GM12875 (cell line): ENCODE results near the gene ESYT2.
A peak's percentile ranks its signal among the peaks of the same experiment; 100 is the strongest.

Experiments used
- H3K4me3 ChIP-seq: one replicate; pipeline ENCODE4 v1.5.1; 2011; ENCODE audit warnings: low read depth, low read length, control low read depth
- TF ChIP-seq, protein P1 (sequence below): IDR thresholded peaks from 2 replicates; pipeline ENCODE4 v1.5.1; 2011; ENCODE audit warnings: low read depth, mild to moderate bottlenecking, control low read depth, inconsistent platforms, low read length, moderate library complexity, borderline replicate concordance; ENCODE audit not compliant: insufficient read depth

ESYT2 gene

DNA sequence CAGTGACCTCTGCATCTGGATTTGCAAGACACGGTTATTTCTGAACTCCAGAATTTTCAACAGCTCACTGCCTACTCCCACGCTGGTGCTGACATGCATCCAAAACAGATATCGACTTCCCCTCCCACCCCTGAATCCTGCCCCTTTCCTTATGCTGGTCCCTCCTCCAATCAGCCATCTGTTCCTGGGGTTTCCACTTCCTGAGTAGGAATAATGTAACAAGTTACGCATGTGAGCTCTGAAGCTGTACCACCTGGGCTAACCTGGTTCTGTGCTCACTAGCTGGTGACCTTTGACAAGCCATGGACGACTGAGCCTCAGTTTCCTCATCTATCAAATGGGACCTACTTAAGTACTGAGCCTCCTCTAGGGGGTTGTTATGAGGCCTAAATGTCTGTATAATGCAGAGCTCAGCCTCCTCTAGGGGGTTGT lies 123.0 kb downstream of the ESYT2 start:
- no peak overlapping the region for H3K4me3 ChIP-seq
- TF ChIP-seq, protein P1, sequence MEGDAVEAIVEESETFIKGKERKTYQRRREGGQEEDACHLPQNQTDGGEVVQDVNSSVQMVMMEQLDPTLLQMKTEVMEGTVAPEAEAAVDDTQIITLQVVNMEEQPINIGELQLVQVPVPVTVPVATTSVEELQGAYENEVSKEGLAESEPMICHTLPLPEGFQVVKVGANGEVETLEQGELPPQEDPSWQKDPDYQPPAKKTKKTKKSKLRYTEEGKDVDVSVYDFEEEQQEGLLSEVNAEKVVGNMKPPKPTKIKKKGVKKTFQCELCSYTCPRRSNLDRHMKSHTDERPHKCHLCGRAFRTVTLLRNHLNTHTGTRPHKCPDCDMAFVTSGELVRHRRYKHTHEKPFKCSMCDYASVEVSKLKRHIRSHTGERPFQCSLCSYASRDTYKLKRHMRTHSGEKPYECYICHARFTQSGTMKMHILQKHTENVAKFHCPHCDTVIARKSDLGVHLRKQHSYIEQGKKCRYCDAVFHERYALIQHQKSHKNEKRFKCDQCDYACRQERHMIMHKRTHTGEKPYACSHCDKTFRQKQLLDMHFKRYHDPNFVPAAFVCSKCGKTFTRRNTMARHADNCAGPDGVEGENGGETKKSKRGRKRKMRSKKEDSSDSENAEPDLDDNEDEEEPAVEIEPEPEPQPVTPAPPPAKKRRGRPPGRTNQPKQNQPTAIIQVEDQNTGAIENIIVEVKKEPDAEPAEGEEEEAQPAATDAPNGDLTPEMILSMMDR, result no peak

DNA sequence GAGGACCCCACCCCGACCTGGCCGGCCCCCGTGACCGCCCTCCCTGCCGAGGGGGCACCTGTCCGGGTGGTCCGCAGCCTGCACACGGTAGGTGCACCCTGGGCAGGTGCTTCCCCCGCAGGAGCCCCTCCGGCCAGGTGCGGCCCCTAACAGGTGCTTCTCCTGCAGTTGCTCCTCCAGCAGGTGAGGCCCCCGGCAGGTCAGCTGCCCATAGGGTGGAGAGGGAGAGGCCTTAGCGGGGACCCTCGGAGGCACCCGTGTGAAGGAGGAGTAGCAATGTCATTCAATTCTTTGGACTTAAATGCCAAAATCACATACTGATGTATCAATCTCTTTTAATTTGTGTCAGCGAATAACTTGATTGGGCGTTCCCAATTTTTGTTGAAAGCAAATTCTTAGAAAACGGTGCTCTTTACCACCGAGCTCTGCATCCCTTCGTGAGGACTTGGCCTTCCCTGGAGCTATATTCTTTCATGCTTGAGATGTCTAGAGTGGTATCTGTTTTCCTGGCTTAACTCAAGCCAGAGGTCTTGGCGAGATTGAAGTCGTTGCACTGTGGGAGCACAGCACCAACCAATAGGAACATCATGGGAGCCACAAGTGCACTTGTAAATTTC lies 124.0 kb downstream of the ESYT2 start:
- H3K4me3 ChIP-seq, result peak overlapping the region; percentile 100
- TF ChIP-seq, protein P1, result no peak

DNA sequence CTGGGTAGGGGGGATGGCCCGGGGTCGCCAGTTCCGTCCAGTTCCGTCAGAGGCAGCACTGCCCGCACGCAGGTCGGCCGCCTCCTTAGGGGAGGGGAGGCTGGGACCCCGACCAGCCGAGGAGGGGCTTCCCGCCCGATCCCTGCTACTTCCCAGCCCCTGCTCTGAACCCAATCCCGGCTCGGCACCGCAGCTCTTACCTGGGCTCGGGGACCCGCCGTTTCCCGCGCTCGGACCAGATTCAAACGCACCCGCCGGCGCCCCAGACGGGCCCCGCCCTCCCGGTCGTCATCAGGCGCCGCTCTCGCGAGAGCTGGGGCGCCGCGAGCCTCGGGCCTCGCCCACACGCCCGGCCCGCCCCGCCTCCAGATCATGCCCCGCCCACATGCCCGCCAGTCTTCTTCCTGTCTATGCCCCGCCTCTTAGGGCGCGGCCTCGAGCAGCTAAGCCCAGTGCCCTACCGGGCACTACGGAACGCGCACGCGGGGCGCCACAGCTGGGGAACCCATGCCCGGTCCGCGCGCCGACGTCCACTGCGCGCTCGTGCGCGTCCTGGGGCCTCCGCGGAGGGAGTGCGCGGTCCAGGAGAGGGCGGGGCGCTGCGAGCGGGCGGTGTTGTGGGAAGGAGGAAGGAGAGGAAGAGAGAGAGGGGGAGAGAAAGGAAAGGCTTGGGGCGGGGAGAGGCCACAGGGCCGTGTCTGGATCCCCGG lies 124.6 kb downstream of the ESYT2 start, which contains the start of gene NCAPG2:
Gene NCAPG2, minus strand, starts transcription at position 281 of the 710 bp plus-strand sequence. CDS start 2,905 bp downstream, outside the sequence.
- TF ChIP-seq, protein P1, result 0 out of 2 replicates have a peak, but pooled peaks have one; percentile 11
- peak within 1 kb of the TSS; percentile 100 for H3K4me3 ChIP-seq

DNA sequence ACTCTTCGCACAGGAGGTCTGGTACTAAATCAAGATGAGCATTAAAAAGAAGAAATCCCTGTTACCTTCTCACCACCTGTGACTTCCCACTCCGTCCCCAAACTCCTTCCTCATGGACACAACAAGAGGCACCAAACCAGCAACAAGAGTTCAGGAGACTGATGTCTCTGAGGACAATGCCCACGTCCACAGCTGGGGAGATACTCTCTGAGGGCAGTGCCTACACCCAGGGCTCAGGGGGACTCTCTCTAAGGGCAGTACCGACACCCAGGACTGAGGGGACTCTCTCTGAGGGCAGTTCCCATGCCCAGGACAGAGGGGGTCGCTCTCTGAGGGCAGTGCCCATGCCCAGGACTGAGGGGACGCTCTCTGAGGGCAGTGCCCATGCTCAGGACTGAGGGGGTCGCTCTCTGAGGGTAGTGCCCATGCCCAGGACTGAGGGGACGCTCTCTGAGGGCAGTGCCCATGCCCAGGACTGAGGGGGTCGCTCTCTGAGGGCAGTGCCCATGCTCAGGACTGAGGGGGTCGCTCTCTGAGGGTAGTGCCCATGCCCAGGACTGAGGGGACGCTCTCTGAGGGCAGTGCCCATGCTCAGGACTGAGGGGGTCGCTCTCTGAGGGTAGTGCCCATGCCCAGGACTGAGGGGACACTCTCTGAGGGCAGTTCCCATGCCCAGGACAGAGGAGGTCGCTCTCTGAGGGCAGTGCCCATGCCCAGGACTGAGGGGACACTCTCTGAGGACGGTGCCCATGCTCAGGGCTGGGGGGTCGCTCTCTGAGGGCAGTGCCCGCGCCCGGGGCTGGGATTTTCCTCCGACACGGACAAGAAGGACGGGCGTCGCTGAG lies 125.4 kb downstream of the ESYT2 start:
- peak overlapping the region; percentile 100 for H3K4me3 ChIP-seq

DNA sequence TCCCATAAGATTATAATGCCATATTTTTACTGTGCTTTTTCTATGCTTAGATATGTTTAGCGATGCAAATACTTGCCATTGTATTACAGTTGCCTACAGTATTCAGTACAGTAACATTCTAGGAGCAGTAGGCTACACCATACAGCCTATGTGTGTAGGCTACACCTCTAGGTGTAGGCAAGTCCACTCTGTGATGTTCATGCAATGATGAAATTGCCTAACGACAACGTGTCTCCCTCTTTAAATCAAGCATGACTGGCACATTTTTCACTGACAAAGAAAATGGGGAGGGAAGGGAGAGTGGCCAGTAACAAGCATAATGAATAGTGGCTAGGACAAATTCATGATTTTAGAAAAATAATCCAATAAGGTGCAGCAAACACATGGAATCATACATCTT lies 126.4 kb downstream of the ESYT2 start:
- H3K4me3 ChIP-seq, result peak overlapping the region; percentile 100
- TF ChIP-seq, protein P1, result no peak

DNA sequence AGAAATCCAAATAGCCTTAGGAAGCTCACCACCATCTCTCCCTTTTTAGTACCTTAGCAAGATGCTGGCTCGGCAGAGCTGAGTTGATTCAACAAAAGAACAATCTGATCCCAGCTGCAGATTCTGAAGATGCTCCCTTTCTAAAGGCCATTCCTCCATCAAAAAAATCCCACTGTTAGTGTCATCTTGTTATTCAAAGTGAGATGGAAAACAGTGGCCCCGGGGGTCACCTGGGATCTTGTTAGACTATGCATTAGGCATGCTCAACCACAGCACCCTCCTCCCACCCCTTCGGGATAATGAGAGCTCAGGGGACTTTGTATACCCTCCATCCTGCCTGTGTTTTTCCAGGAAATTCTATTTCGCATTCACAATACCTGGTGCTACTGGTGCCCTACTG lies 127.1 kb downstream of the ESYT2 start:
- H3K4me3 ChIP-seq, result no peak overlapping the region
- TF ChIP-seq, protein P1, result no peak

DNA sequence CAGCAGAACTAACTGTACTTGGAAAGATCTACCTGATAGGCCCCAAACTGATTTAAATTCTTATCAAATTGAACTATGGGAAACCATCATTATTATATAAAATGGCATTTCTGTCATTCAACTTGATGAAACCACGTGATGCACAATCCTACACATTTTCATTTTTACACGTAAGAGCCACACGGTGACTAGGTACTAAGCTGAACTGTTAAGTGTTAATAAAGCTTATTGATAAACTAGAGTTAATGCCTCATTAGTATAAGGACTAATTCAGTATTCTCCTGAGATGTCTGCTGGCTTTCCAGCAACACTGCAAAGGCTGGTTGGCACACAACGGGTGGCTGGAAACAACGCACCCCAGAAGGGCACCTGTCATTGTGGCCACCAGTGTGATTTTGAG lies 129.3 kb downstream of the ESYT2 start:
- no peak overlapping the region for H3K4me3 ChIP-seq
- TF ChIP-seq, protein P1, result no peak
